NCI-H2029 (cell line): ENCODE results near the gene CHST11.

ENCODE experiments used
- DNase-seq: peaks from one replicate; lab custom pipeline; 2025; lab: John Stamatoyannopoulos, UW

The CHST11 gene

DNA sequence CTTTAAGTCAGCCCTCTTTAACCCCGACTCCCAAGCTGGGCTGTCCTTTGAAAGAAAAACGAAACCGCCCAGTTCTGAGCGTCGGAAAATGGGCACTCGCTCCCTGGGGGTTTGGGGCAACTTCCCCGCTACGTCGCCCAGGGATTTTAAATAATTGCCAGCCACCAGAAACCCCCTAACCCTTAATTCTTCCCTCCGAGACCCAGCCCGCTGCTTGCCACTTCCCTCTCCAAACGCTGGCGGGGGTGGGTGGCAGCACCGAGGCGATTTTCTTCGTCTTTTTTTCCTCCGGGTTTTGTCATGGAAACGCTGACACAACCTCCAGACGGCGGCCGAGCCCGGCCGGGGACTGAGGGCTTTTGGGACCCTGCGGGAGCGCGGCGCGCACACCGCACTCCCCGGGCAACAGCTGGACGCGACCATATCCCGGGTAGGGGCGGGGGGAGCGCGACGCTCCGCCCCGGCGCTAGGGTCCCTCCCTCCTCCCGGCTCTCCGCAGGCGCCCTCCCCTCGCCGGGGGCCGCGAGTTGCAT lies at the start of gene CHST11:
Gene CHST11, plus strand, starts transcription at position 532 of the 533 bp plus-strand sequence.
- DNase-seq: peak; percentile 51

DNA sequence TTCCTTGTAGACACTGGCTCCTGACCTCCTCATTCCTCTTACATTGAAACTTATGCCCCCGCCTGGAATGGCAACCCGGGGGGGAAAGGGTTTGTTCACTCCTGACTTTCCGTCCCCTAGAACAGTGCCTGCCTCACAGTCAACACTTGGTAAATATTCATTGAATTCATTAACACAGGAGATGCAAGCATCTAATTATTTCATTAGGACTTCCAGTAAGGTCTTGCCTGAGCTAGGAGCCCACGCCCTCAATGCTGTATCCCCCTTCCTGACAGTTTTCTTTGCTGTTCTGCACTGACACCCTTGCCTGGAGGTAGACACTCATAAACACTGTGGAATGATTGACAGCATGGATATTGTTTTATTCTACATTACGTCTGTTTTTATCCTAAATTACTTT lies 49.3 kb upstream of the CHST11 start:
- no peak for DNase-seq

- no peak for DNase-seq
These were observed 48.8 kb upstream of the CHST11 start for GRCh38 chr12:104407922-104408321.

DNA sequence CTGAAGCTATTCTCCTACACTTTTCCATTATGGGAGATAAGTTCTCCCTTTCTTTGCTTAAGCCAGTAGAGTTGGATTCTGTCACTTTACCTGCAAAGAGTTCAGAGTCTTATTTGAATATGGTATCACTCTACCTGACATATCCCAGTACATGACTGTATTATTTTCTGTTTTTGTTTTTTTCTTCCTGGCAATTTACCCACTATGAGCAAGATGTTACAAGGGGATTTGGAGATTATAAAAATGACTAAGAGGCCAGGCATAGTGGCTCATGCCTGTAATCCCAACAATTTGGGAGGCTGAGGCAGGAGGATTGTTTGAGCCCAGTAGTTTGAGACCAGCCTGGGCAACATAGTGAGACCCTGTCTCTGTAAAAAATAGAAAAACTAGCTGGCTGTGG lies 46.4 kb upstream of the CHST11 start:
- no peak for DNase-seq

DNA sequence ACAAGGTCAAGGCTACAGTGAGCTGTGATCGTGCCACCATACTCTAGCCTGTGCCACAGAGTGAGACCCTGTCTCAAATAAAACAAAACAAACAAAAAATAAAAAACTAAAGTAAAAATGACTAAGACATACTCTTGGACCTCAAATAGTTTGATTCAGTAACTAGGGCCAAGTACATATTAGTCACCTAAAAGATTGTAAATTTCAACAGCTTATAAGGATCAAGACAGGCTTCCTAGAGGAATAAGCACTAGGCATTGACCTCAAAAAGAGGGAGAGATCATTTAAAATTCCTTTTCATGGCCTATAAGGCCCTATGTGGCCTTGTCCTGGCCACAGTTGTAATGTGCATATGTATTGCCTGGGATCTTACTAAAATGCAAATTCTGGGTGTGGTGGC lies 46.0 kb upstream of the CHST11 start:
- no peak for DNase-seq

DNA sequence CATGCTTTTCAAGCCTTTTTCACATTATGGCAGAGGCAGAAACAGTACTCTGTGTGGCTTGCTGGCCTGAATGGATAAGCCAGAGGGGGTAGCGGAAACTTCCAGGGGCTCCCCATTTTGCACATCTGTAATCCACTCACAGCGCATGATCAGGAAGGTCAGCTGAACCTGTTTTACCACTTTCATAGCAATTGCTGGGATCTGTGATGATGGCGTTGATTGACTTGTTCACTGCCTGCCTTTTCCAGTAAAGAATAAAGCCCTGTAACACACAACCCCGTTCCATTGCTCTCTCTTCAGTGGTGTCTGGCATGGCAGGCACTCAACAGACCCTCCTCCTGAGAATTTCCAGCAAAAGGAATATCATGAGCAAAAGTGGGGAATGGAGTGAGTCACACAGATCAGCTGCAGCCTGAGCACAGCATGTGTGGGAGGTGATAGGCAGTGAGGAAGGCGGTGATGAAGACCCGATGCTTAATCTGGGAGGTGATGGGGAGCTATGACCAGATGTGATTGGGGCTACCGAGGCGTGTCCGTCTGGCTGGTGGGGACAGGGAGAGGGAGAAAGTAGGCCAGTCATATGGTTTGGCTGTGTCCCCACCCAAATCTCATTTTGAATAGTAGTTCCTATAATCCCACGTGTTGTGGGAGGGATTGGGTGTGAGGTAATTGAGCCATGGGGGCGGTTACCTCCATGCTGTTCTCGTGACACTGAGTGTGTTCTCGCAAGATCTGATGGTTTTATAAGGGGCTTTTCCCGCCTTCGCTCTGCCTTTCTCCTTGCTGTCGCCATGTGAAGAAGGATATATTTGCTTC lies 44.7 kb upstream of the CHST11 start:
- DNase-seq: no peak

- no peak for DNase-seq
These were observed 44.1 kb upstream of the CHST11 start for GRCh38 chr12:104412681-104413080.

DNA sequence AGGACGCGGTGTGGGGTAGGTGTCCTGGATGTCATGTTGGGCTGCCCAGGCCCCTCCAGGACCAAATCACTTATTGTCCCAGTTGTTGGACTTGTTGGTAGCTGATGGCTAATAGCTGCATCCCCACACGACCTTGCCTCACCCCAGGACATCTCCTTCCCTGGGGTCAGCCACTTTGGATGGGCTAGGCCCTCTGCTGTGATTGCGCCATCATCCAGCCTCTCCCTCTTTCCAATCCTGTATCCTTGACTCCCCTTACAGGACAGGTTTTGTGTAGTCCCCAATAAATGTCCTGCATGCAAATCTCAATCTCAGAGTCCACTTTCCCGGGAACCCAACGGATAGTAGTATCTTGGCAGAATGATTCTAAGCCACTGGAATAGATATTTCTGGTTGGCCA lies 43.4 kb upstream of the CHST11 start:
- DNase-seq: no peak

GRCh38 chr12:104414581-104415341 lies 42.0 kb upstream of the CHST11 start:
- no peak for DNase-seq

DNA sequence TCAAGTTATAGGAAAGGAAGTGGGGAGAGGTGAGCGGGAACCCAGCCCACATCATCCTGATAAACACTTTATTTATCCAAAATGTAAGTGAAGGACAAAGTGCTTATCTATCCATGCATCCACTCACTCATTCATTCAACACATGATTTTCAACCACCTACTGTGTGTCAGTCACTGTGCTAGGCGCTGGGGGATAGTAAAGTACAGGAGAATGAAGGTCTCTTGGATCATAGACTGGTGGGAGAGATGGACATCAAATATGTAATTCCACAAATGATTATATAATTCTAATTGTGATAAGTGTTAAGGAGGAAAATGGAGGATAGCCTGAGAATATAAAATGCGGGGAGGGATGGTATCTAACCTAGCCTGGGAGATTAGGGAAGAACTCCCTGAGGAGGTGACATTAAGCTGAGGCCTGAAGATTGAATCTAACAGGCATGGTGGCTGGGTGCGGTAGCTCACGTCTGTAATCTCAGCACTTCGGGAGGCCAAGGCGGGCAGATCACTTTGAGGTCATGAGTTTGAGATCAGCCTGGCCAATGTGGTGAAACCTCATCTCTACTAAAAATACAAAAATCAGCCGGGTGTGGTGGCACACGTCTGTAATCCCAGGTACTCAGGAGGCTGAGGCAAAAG lies 41.3 kb upstream of the CHST11 start:
- no peak for DNase-seq

- no peak for DNase-seq
These were observed 40.6 kb upstream of the CHST11 start for GRCh38 chr12:104416136-104416535.

DNA sequence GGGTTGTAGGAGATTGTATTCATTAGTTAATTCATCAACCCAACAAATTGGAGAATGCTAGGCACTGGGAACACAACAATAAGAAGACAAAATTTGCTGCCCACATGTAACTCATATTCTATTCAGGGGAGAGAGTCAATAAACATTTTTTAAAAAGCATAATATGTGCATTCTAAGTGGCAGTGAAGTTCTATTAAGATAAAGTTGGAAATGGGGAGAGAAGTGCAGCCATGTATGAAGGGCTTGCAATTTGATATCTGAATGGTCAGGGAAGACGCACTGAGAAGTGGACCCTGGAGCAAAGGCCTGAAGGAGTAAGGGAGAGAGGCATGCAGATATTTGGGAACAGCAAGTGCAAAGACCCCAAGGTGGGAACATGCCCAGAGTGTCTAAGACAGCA lies 40.2 kb upstream of the CHST11 start:
- DNase-seq: no peak

DNA sequence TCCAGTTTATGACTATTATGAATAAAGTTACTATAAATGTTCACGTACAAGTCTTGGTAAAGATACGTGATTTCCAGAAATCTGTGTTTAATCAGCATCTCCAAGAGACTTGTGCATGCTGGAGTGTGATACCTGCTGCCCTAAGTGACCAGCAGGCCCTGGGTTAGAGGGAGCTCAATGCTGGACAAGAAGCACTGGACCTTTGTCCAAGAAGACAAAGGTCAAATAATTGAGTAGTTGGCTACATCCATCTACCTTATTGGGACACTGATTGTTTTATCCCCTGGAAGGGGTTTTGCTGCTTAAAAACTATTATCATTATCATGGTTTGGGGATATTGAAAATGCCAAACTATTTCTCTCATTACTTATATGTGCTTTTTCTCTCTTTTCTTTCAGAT lies 37.0 kb upstream of the CHST11 start:
- no peak for DNase-seq

- DNase-seq: no peak
These were observed 35.9 kb upstream of the CHST11 start for GRCh38 chr12:104420868-104421267.

DNA sequence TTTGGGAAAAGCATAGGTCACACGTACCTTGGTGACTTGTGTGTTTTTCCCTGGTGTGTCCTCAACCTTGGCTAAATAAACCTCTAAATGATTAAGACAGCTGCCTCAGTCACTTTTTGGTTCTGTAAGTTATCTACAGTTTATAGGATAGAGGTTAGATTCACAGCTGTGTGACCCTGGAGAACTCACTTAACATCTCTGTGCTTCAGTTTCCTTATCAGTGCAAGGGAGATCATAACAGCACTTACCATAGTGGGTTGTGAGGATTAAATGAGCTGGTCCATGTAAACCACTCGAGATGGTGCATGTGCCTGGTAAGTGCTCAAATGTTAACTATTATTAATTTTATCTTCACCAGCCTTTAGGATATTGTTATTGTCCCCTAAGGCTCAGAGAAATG lies 35.4 kb upstream of the CHST11 start:
- DNase-seq: no peak

DNA sequence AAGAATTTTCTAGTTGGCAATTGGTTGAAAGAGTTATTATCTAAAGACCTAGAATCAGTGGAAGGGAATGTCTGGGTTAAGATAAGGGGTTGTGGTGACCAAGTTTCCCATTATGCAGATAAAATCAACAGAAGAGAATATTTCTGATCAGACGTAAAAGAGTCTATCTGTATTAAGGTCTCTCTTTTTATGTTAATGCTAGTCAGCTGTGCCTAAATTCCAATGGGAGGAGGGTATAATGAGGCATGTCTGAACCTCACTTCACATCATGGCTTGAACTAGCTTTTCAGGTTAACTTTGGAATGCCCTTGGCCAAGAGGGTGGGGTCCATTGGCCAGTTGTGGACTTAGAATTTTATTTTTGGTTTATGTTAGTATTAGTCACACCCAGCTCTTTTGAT lies 34.3 kb upstream of the CHST11 start:
- DNase-seq: no peak

DNA sequence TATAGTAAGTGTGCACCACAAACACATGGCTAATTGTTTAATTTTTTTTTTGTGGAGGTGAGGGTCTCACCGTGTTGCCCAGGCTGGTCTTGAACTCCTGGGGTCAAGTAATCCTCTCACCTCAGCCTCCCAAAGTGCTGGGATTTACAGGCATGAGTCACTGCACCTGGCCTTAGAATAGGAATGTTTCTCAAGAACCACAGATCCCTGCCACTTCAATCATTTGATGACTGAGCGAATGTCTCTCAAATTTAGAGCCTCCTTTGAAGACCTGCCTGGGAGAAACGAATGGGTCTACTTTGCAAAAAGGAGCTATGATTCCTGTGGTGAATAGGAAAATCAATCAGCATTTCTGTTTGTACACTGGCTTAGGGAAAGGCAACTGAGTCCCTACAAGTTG lies 33.5 kb upstream of the CHST11 start:
- no peak for DNase-seq

DNA sequence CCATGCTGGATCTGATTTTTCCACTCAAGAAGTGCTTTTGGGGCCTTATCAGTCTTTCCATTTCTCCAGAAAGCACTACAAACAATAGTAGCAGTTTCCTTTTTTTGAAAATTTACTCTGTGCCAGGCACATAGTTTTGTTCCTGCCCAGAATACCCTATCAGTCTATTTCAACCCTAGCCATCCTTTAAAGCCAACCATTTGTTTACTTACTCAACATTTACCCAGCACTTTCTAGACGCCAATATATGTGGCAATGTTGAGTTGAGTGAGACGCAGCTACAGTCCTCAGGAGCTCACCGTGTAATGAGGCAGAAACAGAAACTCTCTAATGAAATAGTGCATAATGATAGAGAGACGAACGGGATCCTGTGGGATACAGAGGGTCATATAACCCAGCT lies 32.9 kb upstream of the CHST11 start:
- DNase-seq: peak; percentile 7

DNA sequence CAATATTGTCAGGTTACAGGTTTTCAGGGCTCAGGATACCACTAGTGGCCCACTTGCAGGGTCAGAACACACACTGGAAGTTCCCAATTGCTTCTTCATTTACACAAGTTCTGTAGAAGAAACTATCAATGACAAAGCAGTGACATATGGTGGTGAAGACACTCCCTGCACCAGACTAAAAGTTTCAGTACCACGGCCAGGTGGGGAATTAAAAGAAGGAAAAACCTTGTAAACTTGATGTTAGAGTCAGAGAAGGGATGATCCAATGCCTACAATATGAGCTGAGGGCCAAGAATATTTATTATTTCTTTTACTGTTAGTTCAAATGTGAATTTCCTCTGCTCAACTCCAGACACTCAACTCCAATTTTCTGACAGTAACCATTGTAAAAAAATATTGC lies 31.8 kb upstream of the CHST11 start:
- DNase-seq: no peak

- DNase-seq: no peak
These were observed 31.1 kb upstream of the CHST11 start for GRCh38 chr12:104425614-104426013.

- no peak for DNase-seq
These were observed 29.7 kb upstream of the CHST11 start for GRCh38 chr12:104426926-104427546.

DNA sequence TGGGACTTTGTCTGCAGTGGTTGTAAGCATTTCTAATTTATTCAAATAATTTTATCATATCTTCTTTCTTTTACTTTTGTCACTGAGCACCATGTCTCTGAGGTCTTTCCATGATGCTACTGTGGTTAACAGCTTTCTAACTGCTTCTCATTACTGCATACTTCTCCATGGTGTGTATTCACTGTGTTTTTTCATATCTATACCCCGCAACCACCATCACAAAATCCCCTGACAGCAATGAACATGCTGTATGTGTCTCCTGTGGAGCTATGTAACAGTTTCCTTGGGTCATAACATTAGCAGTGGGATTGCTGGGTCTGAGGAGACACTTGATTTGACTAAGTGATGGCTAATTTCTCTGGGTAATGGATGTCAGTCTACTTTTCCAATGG lies 29.2 kb upstream of the CHST11 start:
- DNase-seq: no peak
